Measurements from ENCODE around the gene EXOC3. TPM values are rescaled to one million over a fixed set of nuclear protein-coding genes. Genes with fewer than 3 reads are reported as not detected.

Gene EXOC3
- total RNA-seq, 1 donor from 2014 or later, result 46.2 TPM

- H3K27ac ChIP-seq (replicated peaks), result no peak overlapping the region
- H3K9me3 ChIP-seq (replicated peaks), result no peaks in the 10 kb centered on the region
- peaks cover 26% of the 10 kb centered on the region for H3K4me1 ChIP-seq
- DNase-seq, result no peak
- intact Hi-C loops (cut with micrococcal nuclease), result no loop called here
- no peaks in the 10 kb centered on the region for H3K27me3 ChIP-seq (ENCODE audit: low read depth)
- H3K4me3 ChIP-seq, result no peak overlapping the region
- TF ChIP-seq CTCF (IDR thresholded peaks at IDR 0.05; ENCODE audit: borderline replicate concordance), result no peak
- H3K36me3 ChIP-seq, result no peaks in the 10 kb centered on the region
Measured at GRCh38 chr5:439636-440035, 3.3 kb upstream of the EXOC3 start.

GRCh38 chr5:440401-441201 lies 2.4 kb upstream of the EXOC3 start:
- H3K27me3 ChIP-seq (ENCODE audit: low read depth), result no peaks in the 10 kb centered on the region
- H3K9me3 ChIP-seq (replicated peaks), result no peaks in the 10 kb centered on the region
- TF ChIP-seq CTCF (IDR thresholded peaks at IDR 0.05; ENCODE audit: borderline replicate concordance), result no peak
- no peak overlapping the region for H3K27ac ChIP-seq (replicated peaks)
- H3K4me1 ChIP-seq, result peaks cover 26% of the 10 kb centered on the region
- intact Hi-C loops (cut with micrococcal nuclease), result no loop called here
- H3K36me3 ChIP-seq, result no peaks in the 10 kb centered on the region
- H3K4me3 ChIP-seq, result no peak overlapping the region
- no peak for DNase-seq

- Histone ChIP-seq H3K4me3 (peak overlapping the region; percentile 92), H3K27ac (replicated peaks) (no peak overlapping the region), H3K27me3 (ENCODE audit: low read depth) (no peaks in the 10 kb centered on the region), H3K4me1 (peaks cover 26% of the 10 kb centered on the region), H3K9me3 (replicated peaks) (no peaks in the 10 kb centered on the region), H3K36me3 (peaks cover 2% of the 10 kb centered on the region)
- TF ChIP-seq CTCF (IDR thresholded peaks at IDR 0.05; ENCODE audit: borderline replicate concordance), result no peak
- intact Hi-C loops (cut with micrococcal nuclease), result no loop called here
- DNase-seq, result no peak
Measured at GRCh38 chr5:441996-442334, 1.0 kb upstream of the EXOC3 start.

GRCh38 chr5:443239-444151 lies 519 bp downstream of the EXOC3 start:
- no peak for TF ChIP-seq CTCF (IDR thresholded peaks at IDR 0.05; ENCODE audit: borderline replicate concordance)
- Histone ChIP-seq H3K27ac (replicated peaks) (peak overlapping the region; percentile 90), H3K36me3 (peaks cover 17% of the 10 kb centered on the region), H3K9me3 (replicated peaks) (no peaks in the 10 kb centered on the region), H3K4me1 (peaks cover 30% of the 10 kb centered on the region), H3K27me3 (ENCODE audit: low read depth) (no peaks in the 10 kb centered on the region), H3K4me3 (peak overlapping the region; percentile 92)
- intact Hi-C loops (cut with micrococcal nuclease), result no loop called here
- peak; percentile 7 for DNase-seq

- peak overlapping the region; percentile 92 for H3K4me3 ChIP-seq
- intact Hi-C loops (cut with micrococcal nuclease), result no loop called here
- no peaks in the 10 kb centered on the region for H3K27me3 ChIP-seq (ENCODE audit: low read depth)
- peaks cover 24% of the 10 kb centered on the region for H3K36me3 ChIP-seq
- H3K9me3 ChIP-seq (replicated peaks), result no peaks in the 10 kb centered on the region
- no peak overlapping the region for H3K27ac ChIP-seq (replicated peaks)
- no peak for TF ChIP-seq CTCF (IDR thresholded peaks at IDR 0.05; ENCODE audit: borderline replicate concordance)
- peaks cover 32% of the 10 kb centered on the region for H3K4me1 ChIP-seq
- DNase-seq, result peak; percentile 7
Measured at GRCh38 chr5:444226-444625, 1.2 kb downstream of the EXOC3 start.
